Transverse colon (tissue), 4 donors: ENCODE measurements around the gene TJP1. TPM values are rescaled to one million over a fixed set of nuclear protein-coding genes. Genes with fewer than 3 reads are reported as not detected.

Experiments
- DNase-seq: peaks from one replicate; pipeline ENCODE4 v3.0.0-alpha.2; 2019
- H3K27ac ChIP-seq, 4 donors: fragments of 200-600 bp; sonication (generic); 2 replicates each; pipeline ENCODE4 v1.5.1; 2016 to 2018; ENCODE audit warnings: inconsistent platforms in 4 of 4
- H3K27me3 ChIP-seq: fragments of 200-600 bp; sonication (generic); 2 replicates; pipeline ENCODE4 v1.5.1; 2017; ENCODE audit warnings: inconsistent platforms
- H3K36me3 ChIP-seq, 4 donors: fragments of 200-600 bp; sonication (generic); 2 replicates each; pipeline ENCODE4 v1.5.1; 2017 to 2019; ENCODE audit warnings: inconsistent platforms in 4 of 4
- H3K4me1 ChIP-seq, 4 donors: fragments of 200-600 bp; sonication (generic); 2 replicates each; pipeline ENCODE4 v1.5.1; 2017 to 2020; ENCODE audit warnings: inconsistent platforms in 4 of 4
- H3K4me3 ChIP-seq, 4 donors: fragments of 200-600 bp; sonication (generic); 1 replicate in 1 of 4; 2 replicates in 3 of 4; pipeline versions ENCODE4 v1.5.1 to v1.6.1; 2017 to 2019; ENCODE audit warnings: inconsistent platforms in 4 of 4
- H3K9me3 ChIP-seq, 2 donors: fragments of 200-600 bp; sonication (generic); 2 replicates each; pipeline ENCODE4 v1.5.1; 2017 to 2019; ENCODE audit warnings: inconsistent platforms in 2 of 2
- EP300 ChIP-seq: sonication (generic); formaldehyde crosslinking; IDR thresholded peaks from one replicate; pipeline ENCODE4 v1.6.1; 2017; ENCODE audit warnings: antibody characterized with exemption, low read depth
- POLR2A ChIP-seq: fragments of 450-650 bp; IDR thresholded peaks from one replicate; pipeline ENCODE4 v1.6.1; 2016; ENCODE audit warnings: antibody characterized with exemption, mild to moderate bottlenecking, moderate library complexity
- POLR2AphosphoS5 ChIP-seq, 3 donors: sonication (generic); formaldehyde crosslinking; IDR thresholded peaks; one replicate each; pipeline ENCODE4 v1.6.1; 2016; ENCODE audit warnings: antibody characterized with exemption in 3 of 3
- WGBS, 2 donors: methylation state at CpG; one replicate each; pipeline ENCODE4 v1.1.5; 2018; ENCODE audit warnings: low coverage in 1 of 2; 5-methylcytosine and 5-hydroxymethylcytosine counted together
- in situ Hi-C, 4 donors: fragments of 200-750 bp; cut with MboI; loops; one replicate each; pipeline versions ENCODE4 v1.15.0 to v1.15.1; 2017; ENCODE audit warnings: low sequenced_read_pairs in 3 of 4, low pct_ligation_motif_present in 1 of 4, low pct_unique_long_range_greater_than_20kb in 1 of 4
- intact Hi-C: fragments of 100-400 bp; cut with DNase I; formaldehyde crosslinking; loops from one replicate; pipeline ENCODE4 v1.15.1; 2023; ENCODE audit warnings: low total_unique reads
- total RNA-seq, 4 donors: library from RNA; depleted of rRNA; stranded (reverse); fragments of >200 nt; gene quantifications; one replicate each; pipeline ENCODE4 v1.1.0, GENCODE V29; 2016
- TF ChIP-seq, protein P1 (sequence below), 5 experiments: fragments of 200-600 bp in 3 of 5; fragments of 450-650 bp in 2 of 5; sonication (generic) in 3 of 5; IDR thresholded peaks; 1 replicate in 2 of 5; 2 replicates in 3 of 5; pipeline ENCODE4 v1.5.1; 2016 to 2017; ENCODE audit warnings: antibody characterized with exemption in 5 of 5, inconsistent platforms in 3 of 5, mild to moderate bottlenecking in 2 of 5, moderate library complexity in 1 of 5

The TJP1 gene
- total RNA-seq, 4 donors from 2014 or later = 69.9 to 119 (median 93.0) TPM

DNA sequence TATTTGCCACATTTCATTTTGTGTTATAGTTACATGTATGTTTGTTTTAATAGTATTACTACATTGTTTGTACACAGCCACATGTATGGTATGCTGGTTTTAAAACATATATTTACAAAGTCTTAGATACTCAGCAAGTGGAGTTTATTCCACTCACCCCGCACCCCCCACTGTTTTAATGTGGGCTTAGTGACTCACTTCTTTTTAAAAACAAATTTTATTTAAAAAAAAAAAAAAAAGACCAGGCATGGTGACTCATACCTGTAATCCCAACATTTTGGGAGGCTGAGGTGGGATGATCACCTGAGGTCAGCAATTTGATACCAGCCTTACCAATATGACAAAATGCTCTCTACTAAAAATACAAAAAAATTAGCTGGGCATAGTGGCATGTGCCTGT lies 26.9 kb upstream of the TJP1 start:
- intact Hi-C loops = no loop called here
- Histone ChIP-seq H3K4me3 (no peak overlapping the region), H3K27me3 (no peaks in the 10 kb centered on the region), H3K9me3 (peaks cover 0 to 8% of the 10 kb centered on the region in 2 donors), H3K36me3 (no peaks in the 10 kb centered on the region), H3K27ac (no peak overlapping the region), H3K4me1 (no peaks in the 10 kb centered on the region)
- no peak for DNase-seq
- TF ChIP-seq EP300 (no peak), POLR2A (no peak), POLR2AphosphoS5 (IDR thresholded peaks at IDR 0.05) (no peak)
- TF ChIP-seq, protein P1, sequence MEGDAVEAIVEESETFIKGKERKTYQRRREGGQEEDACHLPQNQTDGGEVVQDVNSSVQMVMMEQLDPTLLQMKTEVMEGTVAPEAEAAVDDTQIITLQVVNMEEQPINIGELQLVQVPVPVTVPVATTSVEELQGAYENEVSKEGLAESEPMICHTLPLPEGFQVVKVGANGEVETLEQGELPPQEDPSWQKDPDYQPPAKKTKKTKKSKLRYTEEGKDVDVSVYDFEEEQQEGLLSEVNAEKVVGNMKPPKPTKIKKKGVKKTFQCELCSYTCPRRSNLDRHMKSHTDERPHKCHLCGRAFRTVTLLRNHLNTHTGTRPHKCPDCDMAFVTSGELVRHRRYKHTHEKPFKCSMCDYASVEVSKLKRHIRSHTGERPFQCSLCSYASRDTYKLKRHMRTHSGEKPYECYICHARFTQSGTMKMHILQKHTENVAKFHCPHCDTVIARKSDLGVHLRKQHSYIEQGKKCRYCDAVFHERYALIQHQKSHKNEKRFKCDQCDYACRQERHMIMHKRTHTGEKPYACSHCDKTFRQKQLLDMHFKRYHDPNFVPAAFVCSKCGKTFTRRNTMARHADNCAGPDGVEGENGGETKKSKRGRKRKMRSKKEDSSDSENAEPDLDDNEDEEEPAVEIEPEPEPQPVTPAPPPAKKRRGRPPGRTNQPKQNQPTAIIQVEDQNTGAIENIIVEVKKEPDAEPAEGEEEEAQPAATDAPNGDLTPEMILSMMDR (IDR thresholded peaks at IDR 0.05) = no peak
- in situ Hi-C loops = no loop called here
- 81% methylated on average over 1 of the region's 1 CpG; no CpG with 5 or more reads in 1 of the 2 donors for whole genome bisulfite sequencing, 2 donors

DNA sequence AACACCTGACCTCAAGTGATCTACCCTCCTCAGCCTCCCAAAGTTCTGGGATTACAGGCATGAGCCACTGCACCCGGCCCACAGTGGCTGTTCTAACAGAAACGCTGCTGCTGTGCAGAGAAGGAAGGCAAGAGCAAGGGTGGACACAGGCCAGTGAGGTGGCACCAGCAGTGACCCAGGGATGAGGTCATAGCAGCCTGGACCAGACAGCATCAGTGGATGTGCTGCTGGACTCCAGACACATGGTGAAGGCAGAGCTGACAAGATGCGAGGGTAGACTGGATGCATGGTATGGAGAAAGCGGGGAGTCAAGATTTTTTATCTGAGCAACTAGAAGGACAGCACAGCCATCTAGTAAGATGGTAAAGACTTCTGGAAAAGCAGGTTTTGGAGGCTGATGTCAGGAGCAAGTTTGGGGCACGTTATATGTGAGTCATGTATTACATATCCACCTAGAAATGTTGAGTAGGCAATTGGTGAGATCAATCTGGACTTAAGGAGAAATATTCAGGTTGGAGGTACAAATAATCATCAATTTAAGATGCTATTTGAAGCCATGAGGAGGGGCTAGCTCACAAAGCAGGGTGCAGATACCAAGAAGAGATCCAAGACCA lies 22.1 kb upstream of the TJP1 start:
- Histone ChIP-seq H3K4me3 (no peak overlapping the region), H3K9me3 (peaks cover 0 to 8% of the 10 kb centered on the region in 2 donors), H3K27me3 (no peaks in the 10 kb centered on the region), H3K4me1 (peaks cover 0 to 4% (median 0%) of the 10 kb centered on the region in 4 donors), H3K36me3 (no peaks in the 10 kb centered on the region), H3K27ac (no peak overlapping the region)
- DNase-seq = no peak
- 87 to 89% methylated on average over 5 of the region's 5 CpGs for WGBS, 2 donors
- in situ Hi-C loops (no loop called here), intact Hi-C loops (no loop called here)
- TF ChIP-seq POLR2AphosphoS5 (IDR thresholded peaks at IDR 0.05) (no peak), POLR2A (no peak), EP300 (no peak)
- TF ChIP-seq, protein P1 (IDR thresholded peaks at IDR 0.05) = no peak

DNA sequence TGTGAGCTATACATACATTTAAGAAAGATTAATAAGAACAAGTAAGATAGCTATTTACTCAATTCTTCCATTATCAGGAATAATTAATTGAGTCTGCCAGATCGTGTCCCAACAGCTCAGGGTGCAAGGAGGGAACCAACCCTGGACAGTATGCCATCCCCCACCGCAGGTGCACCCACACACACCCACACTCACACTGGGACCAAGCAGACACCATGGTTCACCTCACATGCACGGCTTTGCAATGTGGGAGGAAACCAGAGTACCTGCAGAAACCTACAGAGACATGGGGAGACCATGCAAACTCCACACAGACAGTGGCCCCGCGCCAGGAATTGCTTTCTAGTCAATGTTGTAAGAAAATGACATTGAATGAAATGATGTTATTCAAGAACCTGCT lies 20.0 kb upstream of the TJP1 start:
- no peak for TF ChIP-seq EP300
- TF ChIP-seq, protein P1 (IDR thresholded peaks at IDR 0.05) = no peak
- no peak for TF ChIP-seq POLR2A
- no peak for TF ChIP-seq POLR2AphosphoS5 (IDR thresholded peaks at IDR 0.05)
- peaks cover 0 to 4% (median 0%) of the 10 kb centered on the region in 4 donors for H3K4me1 ChIP-seq
- no peak for DNase-seq
- no peaks in the 10 kb centered on the region for H3K36me3 ChIP-seq
- H3K27ac ChIP-seq = no peak overlapping the region
- 88% methylated on average over 5 of the region's 5 CpGs; no CpG with 5 or more reads in 1 of the 2 donors for WGBS, 2 donors
- intact Hi-C loops = no loop called here
- no peak overlapping the region for H3K4me3 ChIP-seq
- H3K9me3 ChIP-seq = no peaks in the 10 kb centered on the region
- no peaks in the 10 kb centered on the region for H3K27me3 ChIP-seq
- in situ Hi-C loops = no loop called here

DNA sequence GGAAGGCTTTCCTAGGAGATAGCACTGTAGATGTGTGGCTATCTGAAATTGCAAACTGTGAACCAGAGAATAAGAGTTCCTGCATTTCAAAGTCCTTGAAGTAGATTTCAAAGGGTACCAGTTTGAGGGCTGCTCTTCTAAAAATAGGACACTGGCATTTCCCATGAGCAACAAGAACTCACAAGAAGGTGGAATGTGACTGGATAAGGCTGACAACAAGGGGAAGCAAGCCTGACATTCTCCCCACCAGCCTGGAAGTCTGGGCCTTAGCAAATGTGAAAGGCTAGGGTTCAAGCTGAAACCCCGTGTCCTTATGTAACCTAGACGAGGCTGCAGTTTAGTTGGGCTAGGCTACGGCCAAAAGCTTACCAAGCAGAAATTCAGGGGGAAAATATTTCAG lies 18.7 kb upstream of the TJP1 start:
- DNase-seq = no peak
- no peaks in the 10 kb centered on the region for H3K36me3 ChIP-seq
- in situ Hi-C loops = no loop called here
- TF ChIP-seq POLR2A (no peak), EP300 (no peak), POLR2AphosphoS5 (IDR thresholded peaks at IDR 0.05) (no peak)
- intact Hi-C loops = no loop called here
- H3K4me1 ChIP-seq = peaks cover 0 to 4% (median 0%) of the 10 kb centered on the region in 4 donors
- WGBS, 2 donors = 71% methylated on average over 3 of the region's 3 CpGs; no CpG with 5 or more reads in 1 of the 2 donors
- H3K4me3 ChIP-seq = no peak overlapping the region
- H3K27me3 ChIP-seq = no peaks in the 10 kb centered on the region
- H3K9me3 ChIP-seq = no peaks in the 10 kb centered on the region
- H3K27ac ChIP-seq = no peak overlapping the region
